Right ventricle myocardium inferior (tissue), 1 donor: ENCODE results near the gene ST13. TPM values are rescaled to one million over a fixed set of nuclear protein-coding genes. Genes with fewer than 3 reads are reported as not detected.
A peak's percentile ranks its signal among the peaks of the same experiment; 100 is the strongest.
"Not testable (repeated sequence)": the region's sequence is repeated elsewhere in the genome, so short reads cannot be mapped to it uniquely, and the experiment has no call there.

Experiments
- ATAC-seq: fragments of 200-7000 bp; cut with Tn5 transposase; one replicate; pipeline ENCODE4 v1.9.1; 2020; ENCODE audit warnings: mild to moderate bottlenecking, moderate library complexity
- DNase-seq: peaks from one replicate; pipeline ENCODE4 v3.0.0; 2021; ENCODE audit errors: missing footprints
- intact Hi-C: fragments of 100-400 bp; cut with DNase I; formaldehyde crosslinking; loops from one replicate; pipeline ENCODE4 v1.11.0; 2022
- total RNA-seq: library from RNA; stranded (reverse); fragmentation: NEBNext Ultra II Directional; extraction: Animal tissue kit (Norgen Biotek cat#: 25700); gene quantifications from one replicate; pipeline ENCODE4 v1.2.1, GENCODE V29; 2021
- donor health status: DM: no; HTN: yes; CAD: no; lungs with severe emphysema.

The ST13 gene
- total RNA-seq, 1 donor from 2014 or later = 197 TPM

DNA sequence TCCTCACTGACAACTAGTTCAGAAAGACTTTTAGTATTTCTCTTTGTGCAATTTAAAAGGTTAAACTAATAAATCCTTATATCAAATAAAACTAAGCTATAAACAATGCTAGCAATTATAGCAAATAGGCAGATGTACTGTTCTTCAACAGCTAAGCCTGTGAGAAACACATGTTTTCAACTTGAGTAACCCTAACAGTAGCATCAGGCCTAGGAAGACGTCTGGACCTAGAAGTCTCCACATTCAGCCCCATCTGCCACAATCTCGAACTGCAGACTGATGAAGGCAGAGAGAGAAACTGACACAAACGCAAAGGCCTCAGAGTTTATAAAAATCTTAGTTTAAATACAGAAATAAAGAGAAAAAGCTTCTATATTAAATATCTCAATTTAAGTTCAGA lies 2.5 kb downstream of the ST13 start:
- DNase-seq (no peak), ATAC-seq (no peak)
- intact Hi-C loops = no loop called here

GRCh38 chr22:40853333-40853732 lies 3.1 kb downstream of the ST13 start:
- no peak for DNase-seq
- ATAC-seq = no peak
- intact Hi-C loops = no loop called here

- not testable (repeated sequence) for ATAC-seq, DNase-seq
- intact Hi-C loops = loop anchor here (10.0 kb wide), 1 partner anchor 299 kb away; no protein-coding TSS in a partner anchor
Observed at GRCh38 chr22:40845816-40846215, 10.6 kb downstream of the ST13 start.

- DNase-seq = no peak
- intact Hi-C loops = loop anchor here (10.0 kb wide), 1 partner anchor 300 kb away; no protein-coding TSS in a partner anchor
- no peak for ATAC-seq
Observed at GRCh38 chr22:40844951-40845350, 11.5 kb downstream of the ST13 start.

GRCh38 chr22:40838486-40838885 lies 18.0 kb downstream of the ST13 start:
- no peak for ATAC-seq
- intact Hi-C loops = no loop called here

DNA sequence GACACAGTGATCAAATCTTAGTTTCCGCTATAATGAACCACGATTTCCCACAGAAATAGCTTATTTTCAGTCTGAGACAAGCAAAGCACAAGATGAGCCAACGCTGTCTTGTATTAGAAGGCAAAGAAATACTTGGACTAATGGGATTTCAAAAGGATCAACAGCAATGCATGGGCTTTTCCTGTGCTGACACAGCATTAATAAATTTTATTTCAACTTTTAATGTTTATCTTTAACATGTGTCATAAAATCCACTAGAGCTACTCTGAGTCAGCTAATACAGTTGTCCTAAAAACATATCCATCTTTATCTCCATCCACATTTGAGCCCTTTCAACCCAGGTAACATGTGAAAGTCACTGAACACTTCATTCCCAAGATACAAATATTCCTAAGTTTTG lies 21.8 kb downstream of the ST13 start:
- intact Hi-C loops = no loop called here
- DNase-seq (no peak), ATAC-seq (no peak)

More at GRCh38 chr22:40838486-40838885, 18.0 kb downstream of the ST13 start:
- DNase-seq = no peak

DNA sequence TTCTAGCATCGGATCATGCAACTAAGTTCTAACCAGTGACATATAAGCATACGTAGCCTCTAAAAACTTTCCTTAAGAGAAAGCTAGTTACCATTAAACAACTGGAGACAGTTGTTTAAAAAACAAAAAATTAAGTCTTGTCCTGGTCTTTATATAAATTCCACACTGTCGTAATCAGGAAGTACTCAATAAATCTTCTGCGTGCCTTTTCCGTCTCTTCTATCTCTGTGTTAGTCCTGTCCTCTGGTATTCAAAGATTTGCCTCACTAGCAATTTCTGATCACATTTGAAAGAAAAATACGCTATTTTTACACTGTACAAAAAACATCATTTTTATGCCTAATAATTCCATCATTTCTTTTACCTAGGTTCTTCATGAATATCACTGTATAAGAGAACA lies 27.3 kb downstream of the ST13 start:
- ATAC-seq (no peak), DNase-seq (no peak)
- intact Hi-C loops = no loop called here

- intact Hi-C loops = no loop called here
- no peak for ATAC-seq
- DNase-seq = no peak
Observed at GRCh38 chr22:40826984-40827741, 29.3 kb downstream of the ST13 start.

DNA sequence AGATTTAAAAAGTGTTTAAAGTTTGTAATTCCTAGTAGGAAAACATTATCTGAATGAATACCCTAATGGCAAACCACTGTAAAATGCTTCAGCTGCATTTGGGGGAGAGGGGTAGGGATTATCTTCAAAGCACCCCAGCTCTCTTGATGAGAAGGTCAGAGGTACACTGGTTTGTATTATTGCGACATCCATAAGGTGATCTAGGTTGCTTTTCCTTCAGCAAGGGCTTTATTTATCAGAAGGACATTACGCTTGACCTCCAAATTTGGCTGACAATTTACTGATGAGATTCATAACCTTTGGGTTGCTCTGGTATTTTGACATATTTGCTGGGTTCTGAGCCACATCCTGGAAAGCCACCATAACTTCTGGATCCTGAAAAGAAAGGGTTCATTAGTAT lies 30.1 kb downstream of the ST13 start:
- DNase-seq, ATAC-seq, intact Hi-C loops: not testable (repeated sequence)

DNA sequence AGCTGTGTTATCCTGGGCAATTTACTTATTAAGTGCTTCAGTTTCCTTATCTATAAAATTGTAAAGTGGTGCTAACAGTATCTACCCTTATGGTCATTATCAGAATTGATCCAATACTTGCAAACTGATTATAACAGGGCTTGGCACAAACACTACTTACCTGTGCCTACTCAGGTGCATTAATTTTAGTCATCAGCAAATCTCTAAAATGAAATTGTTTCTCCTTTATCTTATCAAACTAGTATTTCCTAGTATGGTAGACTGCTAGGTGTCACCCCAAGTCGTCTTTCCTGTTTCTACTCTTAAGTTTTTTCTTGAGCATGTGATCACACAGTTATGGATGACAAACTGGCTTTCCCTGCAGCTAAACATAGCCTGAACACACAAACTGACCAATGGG lies 33.0 kb downstream of the ST13 start:
- intact Hi-C loops = no loop called here
- no peak for DNase-seq
- ATAC-seq = no peak

- intact Hi-C loops = loop anchor here (5.0 kb wide), 1 partner anchor 38 kb away; the partner anchor contains the start of genes ST13 and XPNPEP3
- DNase-seq (no peak), ATAC-seq (no peak)
Observed at GRCh38 chr22:40819599-40820140, 36.8 kb downstream of the ST13 start.

DNA sequence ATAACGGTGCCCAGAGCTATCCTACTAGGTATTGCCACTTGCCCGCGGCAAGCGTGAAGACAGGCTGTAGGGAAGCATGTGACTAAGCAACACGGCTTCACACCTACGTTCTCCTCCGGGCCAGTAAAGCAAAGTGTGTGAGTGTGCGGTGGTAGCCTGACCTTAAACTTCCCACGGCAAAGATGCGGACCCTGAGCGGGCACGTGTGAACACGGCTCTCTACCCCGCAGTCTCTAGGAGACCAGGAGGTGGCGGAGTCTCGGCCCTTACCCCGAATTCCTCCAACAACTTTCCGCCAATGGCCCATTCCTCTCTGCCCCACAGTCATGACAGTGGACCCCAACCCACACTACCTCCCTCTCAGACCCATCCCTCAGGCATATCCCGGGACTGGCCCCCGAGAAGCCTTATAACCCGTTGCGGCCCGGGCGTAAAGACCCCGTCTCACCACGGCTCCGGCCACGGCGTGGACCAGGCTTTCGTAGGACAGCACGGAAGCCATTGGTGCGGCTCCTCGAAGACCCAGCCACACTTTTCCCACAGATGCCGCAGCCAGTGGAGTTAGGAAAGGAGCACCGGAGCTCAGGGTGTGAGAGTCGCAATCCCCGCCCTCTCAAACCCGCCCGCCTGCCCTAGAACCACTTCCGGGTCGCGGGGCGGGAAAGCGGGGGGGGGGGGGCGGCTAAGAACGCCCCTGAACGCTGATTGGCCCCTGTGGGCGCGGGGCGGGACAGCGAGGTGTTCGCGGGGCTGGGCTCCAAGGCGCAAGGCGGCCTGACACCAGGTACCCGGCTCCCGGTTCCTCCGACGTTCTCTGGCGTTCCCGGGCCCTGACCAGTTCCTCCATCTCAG lies 37.5 kb downstream of the ST13 start, which contains the start of gene SLC25A17:
SLC25A17 (minus strand) TSS at position 600 of the 852 bp plus-strand sequence; CDS start at position 502, 98 bp downstream.
- DNase-seq (peak; percentile 96), ATAC-seq (peak; percentile 97)
- intact Hi-C loops = loop anchor here (5.0 kb wide), 1 partner anchor 38 kb away; the partner anchor contains the start of genes ST13 and XPNPEP3

- intact Hi-C loops = loop anchor here (5.0 kb wide), 1 partner anchor 39 kb away; the partner anchor contains the start of genes ST13 and XPNPEP3
- no peak for DNase-seq
- no peak for ATAC-seq
Observed at GRCh38 chr22:40818192-40818746, 38.2 kb downstream of the ST13 start.

GRCh38 chr22:40817737-40818136 lies 38.7 kb downstream of the ST13 start:
- no peak for DNase-seq
- intact Hi-C loops = loop anchor here (5.0 kb wide), 1 partner anchor 40 kb away; the partner anchor contains the start of genes ST13 and XPNPEP3
- ATAC-seq = no peak

GRCh38 chr22:40813912-40814315 lies 42.5 kb downstream of the ST13 start:
- DNase-seq (no peak), ATAC-seq (no peak)
- intact Hi-C loops = no loop called here

DNA sequence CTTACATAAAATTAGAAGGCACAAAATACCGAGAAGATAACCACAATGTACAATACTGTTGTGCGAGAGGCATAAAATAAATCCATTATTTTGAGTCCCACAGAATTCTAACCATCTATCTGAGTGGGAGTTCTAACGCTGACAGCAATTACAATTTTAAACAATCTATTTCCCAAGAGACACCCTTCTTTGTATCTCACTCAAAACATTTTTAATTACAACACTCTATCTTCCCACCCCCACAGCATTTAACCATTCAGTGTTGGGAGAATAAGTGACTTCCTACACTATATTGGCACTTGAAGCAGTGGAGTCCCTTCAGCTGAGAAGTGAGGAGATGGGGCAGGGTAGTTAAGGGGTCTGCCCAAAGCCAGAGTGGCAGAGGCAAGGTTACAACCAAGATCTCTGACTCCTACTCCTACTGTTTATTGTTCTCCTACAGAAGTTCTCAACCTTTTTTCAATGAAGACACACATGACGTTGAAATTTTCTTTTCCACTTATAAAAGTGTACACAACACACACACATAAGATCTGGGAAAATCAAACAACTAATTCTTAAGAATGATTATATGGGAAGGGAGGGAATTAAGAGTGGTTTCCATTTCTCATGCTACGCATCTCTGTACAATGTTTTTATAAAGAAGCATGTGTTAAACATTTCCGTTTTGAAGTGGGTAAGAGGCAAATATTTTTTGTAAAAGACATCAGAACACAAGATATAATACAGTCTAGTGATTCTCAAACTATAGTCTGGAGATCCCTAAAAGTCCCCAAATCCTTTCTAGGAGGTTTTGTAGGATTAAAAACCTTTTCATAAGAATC lies 48.2 kb downstream of the ST13 start:
- intact Hi-C loops = no loop called here
- ATAC-seq (no peak), DNase-seq (no peak)

DNA sequence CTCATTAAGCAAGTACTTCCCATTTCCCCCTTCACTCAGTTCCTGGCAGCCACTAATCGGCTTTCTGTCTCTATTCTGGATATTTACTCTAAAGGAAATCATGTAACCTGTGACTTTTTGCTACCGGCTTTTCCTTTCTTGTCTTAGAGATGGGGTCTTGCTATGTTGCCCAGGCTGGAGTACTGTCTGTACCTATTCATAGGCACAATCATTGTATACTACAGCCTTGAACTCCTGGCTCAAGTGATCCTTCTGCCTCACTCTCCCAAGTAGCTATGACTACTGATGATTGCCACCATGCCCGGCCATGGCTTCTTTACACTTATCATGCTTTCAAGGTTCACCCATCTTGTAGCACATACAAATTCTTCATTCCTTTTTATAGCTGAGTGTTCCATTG lies 49.7 kb downstream of the ST13 start:
- intact Hi-C loops = no loop called here
- DNase-seq = no peak
- ATAC-seq = no peak

GRCh38 chr22:40805699-40806203 lies 50.7 kb downstream of the ST13 start:
- no peak for ATAC-seq
- intact Hi-C loops = no loop called here
- DNase-seq = no peak
